NCI-H1436 treated with DMSO at 0.1 percent for 48 hours (cell line): ENCODE measurements around the gene ADGRG6.
"Not testable (repeated sequence)": the region's sequence is repeated elsewhere in the genome, so short reads cannot be mapped to it uniquely, and the experiment has no call there.

Source experiments
- DNase-seq: peaks from one replicate; lab custom pipeline; 2025; lab: John Stamatoyannopoulos, UW

The ADGRG6 gene

DNA sequence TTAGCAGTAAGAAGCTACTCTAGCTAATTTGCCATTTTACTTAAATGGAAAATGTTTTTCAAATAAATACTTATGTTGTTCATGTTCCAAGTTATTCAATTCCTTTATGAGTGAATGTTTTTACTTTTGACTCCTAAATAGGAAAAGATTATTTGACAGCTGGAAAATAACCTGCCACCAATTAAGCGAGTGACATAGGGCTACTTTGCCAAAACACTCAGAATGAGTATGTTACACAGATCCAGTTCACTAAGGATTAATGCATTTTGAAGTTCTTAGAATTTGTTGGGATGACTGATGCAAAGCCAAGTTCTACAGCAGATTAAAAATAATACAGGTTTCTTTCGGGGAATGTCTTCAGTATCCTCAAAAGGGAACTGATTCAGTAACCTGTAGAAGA is 144.4 kb downstream of the ADGRG6 start:
- DNase-seq, result no peak

DNA sequence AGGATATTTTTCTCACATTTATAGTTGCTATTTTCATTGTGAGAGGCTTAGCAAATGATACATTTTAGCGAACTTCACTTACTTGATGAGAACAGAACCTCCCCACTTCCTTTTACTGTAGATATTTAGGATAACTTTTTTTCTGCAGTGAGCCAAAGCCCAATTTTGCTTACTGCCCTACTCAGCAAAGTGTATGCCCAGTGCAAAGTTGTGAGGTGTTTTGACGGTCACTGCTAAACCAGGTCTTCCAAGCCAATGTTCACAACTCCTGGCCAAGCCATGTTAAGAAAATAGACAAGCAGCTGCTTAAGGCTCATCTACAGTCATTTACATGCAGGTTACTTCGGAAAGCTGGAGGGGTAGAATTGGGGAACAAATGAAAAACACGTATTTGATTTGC is 144.8 kb downstream of the ADGRG6 start:
- DNase-seq, result no peak

DNA sequence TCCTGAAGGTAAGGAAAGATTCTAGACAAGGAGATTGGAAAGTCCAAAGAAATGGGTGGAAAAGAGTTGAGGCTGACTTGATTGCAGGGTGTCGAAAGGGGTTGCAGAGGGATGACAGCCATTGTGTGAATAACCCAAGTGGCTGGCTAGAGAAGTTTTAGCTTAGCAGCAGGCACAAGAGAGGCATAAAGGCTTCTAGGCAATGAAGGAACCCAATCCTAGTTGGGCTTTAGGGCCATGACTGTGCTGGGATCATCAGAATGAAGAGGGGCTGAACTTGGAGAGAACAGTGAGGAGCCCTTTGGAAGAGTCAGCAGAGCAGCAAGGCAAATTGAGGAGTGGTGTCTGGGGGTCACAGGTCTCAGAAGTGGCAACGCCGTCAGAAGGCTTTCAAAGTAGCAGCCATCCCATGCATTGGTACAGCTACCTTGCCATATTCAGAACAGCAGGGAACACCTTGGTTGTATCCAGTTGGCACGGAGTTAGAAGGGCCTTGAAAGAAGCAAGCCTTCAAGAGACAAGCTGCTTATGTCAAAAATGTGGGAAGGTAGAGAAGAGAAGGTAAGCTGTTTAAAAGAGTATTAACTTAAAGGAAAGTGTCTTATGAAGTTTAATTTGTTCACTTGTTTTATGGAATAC is 146.4 kb downstream of the ADGRG6 start:
- no peak for DNase-seq

DNA sequence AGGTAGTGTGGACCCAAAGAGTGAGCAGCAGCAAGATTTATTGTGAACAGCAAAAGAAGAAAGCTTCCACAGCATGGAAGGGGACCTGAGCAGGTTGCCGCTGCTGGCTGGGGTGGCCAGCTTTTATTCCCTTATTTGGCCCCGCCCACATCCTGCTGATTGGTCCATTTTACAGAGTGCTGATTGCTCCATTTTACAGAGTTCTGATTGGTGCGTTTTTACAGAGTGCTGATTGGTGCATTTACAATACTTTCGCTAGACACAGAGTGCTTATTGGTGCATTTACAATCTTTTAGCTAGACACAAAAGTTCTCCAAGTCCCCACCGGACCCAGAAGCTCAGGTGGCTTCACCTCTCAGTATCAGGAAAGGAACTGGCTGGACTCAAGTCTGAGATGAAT is 149.0 kb downstream of the ADGRG6 start:
- DNase-seq, result not testable (repeated sequence)

DNA sequence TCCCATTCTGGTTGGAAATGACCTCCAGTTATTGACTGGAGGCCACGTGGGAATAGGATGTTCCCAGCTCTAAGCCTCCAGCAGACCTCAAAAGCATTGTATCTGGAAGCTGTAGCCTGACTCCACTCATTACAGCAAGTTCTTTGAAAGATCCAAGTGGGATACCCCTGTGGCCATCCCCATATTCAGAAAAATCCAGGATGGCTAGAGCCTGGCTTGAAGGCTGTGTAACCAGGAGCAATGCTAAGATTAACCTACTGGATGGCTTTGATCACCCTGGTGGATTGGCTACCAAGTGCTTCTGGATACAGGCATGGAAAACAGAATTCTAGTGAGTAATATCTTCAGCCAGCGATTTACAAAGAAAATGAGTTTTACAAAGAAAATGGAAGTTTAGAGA is 151.2 kb downstream of the ADGRG6 start:
- DNase-seq, result no peak

DNA sequence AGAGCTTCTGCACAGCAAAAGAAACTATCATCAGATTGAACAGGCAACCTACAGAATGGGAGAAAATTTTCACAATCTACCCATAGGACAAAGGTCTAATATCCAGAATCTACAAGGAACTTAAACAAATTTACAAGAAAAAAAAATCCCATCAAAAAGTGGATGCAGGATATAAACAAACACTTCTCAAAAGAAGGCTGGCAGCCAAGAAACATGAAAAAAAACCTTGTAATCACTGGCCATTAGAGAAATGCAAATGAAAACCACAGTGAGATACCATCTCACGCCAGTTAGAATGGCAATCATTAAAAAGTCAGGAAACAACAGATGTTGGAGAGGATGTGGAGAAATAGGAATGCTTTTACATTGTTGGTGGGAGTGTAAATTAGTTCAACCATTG is 152.4 kb downstream of the ADGRG6 start:
- DNase-seq, result not testable (repeated sequence)

DNA sequence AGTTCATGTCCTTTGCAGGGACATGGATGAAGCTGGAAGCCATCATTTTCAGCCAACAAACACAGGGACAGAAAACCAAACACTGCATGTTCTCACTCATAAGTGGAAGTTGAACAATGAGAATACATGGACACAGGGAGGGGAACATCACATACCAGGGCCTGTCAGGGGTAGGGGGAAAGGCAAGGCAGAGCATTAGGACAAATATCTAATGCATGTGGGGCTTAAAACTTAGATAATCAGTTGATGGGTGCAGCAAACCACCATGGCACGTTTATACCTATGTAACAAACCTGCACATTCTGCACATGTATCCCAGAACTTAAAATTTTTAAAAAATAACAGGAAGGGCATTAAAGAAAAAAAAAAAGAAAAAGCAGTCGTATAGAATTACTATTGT is 153.0 kb downstream of the ADGRG6 start:
- not testable (repeated sequence) for DNase-seq

DNA sequence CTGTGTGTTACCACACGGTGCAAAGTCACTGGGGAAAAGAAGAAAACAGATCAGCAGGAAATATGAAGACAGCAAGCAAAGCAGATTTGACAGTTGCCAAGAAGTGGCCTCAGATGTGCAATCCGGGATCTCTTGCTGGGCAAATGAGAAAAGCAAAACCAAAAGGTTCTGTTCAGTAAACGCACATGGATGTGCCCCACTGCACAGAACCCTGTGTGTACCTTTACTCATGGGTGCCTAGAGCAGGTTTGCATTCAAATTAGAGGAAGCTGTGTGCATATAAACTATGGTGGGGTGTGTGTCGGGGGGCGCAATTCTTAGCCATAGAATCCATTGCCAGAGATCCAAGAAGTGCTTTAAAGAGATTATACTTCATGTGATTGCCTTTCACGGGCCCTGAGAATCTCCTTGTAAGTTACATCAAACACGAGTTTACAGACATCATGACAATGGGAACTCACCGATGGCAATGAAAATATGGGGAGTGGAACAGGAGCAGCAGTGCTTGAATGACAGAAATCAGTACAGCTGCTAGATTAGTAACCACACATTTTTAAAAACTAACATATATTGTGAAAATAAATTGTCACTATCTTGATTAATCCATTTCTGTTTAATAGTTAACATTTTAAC is 154.3 kb downstream of the ADGRG6 start:
- no peak for DNase-seq

DNA sequence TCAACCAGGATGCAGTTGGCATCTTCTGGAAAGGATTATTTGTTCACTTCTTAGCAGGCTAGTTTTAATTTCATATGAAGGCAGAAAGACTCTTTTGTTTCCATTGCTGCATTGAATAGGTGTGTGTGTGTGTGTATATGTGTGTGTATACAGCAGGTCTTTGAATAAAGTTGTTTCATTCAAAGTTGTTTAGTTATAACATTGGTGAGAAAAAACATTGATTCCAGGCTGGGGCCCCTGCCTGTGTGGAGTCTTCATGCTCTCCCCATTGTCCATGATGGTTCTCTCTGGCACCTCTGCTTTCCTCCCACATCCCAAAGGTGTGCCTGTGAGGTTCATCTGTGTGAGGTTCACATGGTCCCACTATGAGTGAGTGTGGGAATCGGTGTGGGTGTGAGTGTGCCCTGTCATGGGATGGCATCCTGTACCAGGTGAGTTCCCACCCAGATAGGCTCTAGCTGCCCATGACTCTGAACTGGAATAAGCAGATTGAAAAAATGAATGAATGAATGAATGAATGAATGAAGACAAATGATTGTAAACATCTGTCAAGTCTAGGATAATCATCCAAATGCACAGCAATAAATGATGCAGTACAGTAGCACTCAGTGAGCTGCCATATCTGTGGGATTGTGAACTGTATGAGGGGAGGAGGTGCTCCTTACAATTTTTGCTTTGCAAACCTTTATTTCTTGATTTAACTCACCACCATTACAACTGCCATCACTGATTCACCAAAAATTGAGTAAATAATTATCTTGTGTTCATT is 156.0 kb downstream of the ADGRG6 start:
- DNase-seq, result no peak

DNA sequence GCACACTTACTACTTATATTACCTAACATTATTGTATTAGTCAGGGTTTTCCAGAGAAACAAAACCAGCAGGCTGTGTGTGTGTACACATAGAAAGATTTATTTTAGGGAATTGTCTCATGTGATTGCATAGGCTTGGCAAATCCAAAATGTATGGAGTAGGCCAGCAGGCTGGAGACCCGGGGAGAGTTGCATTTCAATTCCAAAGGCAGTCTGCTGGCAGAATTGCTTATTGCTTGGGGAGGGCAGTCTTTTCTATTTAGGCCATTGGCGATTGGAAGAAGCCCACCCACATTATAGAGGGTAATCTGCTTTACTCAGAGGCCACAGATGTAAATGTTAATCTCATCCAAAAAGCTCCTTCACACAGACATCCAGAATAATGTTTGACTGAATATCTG is 157.0 kb downstream of the ADGRG6 start:
- DNase-seq, result no peak

DNA sequence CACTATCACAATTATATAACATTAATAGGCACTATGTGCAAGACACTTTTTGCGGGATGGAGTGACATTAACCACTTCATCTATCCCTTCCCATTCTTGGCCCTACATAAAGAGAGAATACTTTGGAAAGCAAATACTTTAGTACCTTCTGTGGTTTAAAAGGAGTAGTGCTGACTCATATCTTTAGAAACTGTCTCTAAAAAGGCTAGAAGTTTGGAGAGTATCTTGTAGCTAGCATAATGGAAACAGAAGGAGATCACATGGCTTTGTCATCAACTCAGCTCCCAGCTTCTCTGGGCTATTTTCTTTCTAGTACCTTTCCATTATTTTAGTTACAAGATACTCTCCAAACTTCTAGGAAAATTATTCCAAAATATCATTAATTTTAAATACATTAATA is 157.5 kb downstream of the ADGRG6 start:
- DNase-seq, result no peak

DNA sequence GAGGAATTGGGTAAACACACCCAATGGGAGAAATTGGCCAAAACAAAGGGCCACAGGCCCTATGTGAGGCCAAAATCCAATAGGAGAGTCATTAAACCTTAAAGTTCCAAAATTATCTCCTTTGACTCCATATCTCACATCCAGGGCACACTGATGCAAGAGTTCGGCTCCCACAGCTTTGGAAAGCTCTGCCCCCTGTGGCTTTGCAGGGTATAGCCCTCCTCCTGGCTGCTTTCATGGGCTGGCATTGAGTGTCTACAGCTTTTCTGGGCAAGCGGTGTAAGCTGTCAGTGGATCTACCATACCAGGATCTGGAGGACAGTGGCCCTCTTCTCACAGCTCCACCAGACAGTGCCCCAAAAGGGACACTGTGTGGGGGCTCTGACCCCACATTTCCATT is 160.5 kb downstream of the ADGRG6 start:
- DNase-seq, result no peak

DNA sequence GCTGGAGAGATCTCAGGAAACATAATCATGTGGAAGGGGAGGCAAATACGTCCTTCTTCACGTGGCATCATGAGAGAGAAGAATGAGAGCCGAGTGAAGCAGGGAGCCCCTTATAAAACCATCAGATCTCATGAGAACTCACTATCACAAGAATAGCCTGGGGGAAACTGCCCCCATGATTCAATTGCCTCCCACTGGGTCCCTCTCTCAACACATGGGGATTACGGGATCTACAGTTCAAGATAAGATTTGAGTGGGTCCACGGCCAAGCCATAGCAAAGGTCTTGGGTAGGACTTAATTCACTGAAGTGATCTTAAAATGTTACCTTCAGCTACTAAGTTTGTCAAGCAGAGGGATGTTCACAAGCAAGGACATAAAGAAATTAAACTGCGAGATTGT is 162.2 kb downstream of the ADGRG6 start:
- no peak for DNase-seq

DNA sequence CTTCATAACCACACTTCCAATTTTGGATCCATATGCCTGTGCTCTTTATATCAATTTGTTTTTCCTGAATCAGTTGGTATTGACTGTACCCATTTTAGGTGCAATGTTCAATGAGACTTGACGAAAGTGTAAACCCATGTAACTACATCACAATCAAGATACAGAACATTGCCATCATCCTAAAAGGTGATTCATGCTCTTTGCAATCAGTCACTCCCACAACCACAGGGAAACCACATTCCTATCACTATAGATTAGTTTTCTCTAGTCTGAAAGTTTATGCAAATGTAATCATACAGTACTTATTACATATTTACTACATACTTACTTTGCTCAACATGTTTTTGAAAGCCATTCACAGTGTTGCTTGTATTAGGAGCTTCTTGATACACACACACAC is 167.4 kb downstream of the ADGRG6 start:
- no peak for DNase-seq

DNA sequence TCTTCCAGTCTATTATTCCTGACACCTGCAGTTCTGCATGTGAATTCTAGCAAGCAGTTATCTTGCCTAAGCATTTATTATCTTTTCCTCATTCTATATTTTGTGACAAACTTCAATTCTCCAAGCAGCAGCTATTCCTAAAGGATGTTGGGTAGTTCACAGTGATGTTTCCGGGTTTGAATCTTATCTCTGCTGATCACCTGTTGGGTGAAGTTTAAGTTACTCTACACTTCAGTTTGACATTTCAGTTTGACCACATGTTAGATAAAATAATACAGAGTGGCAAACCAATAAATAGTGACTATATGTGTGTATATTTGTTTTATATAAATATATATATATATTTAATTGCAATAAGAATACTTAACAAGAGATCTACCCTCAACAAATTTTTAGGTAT is 168.6 kb downstream of the ADGRG6 start:
- no peak for DNase-seq

DNA sequence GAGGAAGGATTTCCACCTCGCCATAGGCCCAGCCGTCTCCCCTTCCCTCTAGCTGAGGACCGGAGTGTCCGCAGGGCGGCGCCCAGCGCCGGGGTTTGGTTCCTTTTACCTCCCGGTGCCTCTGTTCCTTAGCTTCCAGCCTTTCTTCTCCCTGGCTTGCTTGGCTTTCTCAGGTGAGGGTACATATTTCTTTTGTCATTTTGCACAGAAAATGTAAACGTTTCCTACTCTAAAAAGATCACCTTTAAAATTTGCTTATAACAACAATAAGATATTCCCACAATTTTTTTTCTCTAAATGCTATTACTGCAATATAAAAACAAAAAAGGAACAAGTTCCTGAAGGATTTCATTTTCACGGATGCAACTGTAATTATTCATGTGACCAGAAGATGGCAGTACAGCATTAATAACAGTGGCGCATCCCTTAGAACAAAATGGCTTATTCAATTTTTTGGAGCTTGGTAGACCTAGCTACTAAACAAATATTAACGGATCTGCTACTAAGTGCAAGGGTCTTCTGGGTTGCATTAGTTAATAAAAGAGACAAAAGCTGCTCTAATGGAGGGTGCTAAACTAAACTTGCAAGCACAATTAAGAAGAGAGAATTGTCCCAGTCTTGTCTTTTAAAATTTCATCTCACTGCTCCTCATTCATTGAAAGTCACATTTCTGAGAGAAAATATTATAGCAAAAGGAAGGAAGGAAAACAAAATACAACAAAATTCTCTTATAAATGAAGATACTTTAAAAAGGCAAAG is 172.9 kb downstream of the ADGRG6 start:
- peak; percentile 12 for DNase-seq

DNA sequence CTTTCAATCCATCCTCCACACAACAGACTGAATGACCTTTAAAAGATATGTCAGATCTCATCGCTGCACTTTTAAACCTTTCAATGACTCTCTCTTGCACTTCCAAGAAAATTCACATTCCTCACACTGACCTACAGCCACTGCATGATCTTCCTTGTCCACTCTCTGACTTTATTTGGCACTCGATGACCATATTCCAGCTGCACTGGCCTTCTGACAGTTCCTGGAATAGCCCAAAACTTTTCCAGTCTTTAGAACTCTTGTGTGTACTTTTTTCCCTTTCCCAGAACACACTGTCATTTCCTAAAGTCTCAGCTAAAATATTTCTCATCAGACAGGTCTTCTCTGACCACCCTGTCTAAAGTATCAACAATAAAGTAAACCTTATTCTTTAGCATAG is 174.6 kb downstream of the ADGRG6 start:
- no peak for DNase-seq

DNA sequence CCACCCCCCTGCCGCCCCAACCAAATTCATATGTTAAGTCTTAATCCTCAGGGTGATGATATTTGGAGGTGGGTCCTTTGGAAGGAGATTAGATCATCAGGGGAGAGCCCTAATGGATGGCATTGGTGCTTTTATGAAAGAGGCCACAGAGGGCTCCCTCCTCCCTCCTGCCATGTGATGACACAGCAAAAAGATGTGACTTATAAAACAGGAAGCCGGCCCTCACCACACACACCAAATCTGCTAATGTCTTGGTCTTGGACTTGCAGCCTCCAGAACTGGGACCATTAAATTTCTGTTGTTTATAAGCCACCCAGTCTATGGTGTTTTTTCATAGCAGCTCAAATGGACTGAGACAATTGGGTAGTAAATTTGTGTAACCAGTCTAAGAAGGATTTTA is 176.3 kb downstream of the ADGRG6 start:
- no peak for DNase-seq

DNA sequence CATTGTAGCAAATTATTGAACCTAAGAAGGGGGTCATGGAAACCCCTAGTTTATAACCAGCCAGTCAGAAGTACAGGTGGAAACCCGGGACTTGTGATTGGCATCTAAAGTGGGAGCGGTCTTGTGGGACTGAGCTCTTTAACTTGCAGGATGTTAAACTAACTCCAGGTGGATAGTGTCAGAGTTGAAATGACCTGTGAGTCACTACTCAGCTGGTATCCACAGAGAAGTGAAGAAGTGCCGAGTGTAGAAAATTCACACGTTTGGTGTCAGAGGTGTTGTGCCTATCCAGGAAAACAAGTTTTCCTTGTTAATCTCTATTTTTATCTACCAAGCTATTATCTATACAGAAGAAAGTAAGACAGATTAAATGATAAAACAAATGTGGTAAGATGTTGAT is 179.7 kb downstream of the ADGRG6 start:
- DNase-seq, result no peak

DNA sequence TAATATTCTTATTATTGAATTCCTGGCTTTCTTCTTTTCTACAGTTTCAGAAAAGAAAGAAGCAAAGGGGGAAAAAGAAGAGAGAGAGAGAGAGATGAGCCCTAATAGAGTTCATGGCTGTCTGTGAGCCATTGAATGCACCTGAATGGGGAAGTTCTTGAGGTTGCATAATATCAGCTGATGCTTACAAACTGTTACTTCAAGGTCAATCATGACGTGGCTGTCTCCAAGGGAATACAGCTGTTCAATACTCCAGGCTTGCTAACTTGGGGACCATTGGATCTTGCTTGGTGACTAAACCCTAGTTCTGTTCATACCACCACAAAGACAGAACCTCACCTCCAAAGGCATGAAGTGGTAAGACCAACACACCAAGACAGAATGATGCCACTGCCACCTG is 180.4 kb downstream of the ADGRG6 start:
- no peak for DNase-seq

DNA sequence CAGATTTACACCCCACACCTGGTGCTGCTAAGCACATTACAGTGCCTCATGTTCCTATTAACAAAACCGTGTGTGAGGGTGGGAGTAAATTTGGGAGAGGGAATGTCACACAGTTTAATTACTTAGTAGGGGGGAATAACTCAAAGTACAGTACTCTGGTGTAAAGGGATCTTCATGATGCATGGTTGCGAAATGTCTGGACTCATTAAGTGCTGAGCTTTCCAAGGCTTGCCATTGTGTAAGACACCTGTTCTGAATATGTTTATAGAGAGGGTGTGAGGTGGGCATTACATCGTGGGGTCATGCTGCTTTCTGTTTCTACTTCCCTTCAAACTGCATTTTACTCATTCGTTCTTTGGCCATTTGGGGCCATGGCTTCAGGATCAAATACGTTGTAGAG is 181.2 kb downstream of the ADGRG6 start:
- no peak for DNase-seq

DNA sequence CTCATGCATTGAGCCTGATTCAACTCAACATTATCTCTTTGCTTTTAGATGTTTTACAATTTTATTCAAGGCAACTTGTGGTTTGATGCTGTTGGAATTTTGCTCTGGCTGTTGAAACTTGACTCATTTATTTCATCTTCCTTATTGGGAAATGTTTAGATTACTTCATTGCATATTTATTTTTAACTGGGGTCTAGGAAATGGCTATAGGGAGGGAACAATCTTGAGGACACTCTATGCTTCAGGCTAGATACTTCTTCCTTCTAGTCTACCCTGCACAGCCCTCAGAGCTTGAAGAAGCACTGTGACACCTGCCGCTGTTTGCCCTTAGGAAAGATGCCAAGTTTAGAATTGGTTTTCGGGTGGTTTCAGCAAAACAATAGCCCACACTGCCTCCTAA is 183.4 kb downstream of the ADGRG6 start:
- no peak for DNase-seq
